Fibroblast of lung (primary cell): ENCODE results near the gene OR8B8. TPM values are rescaled to one million over a fixed set of nuclear protein-coding genes. Genes with fewer than 3 reads are reported as not detected.

Experiments used
- DNase-seq, 2 donors: peaks; one replicate each; pipeline versions ENCODE4 v3.0.0 to v3.0.0-alpha.2; 2010; ENCODE audit warnings: low read depth in 2 of 2
- H2AFZ ChIP-seq: 2 replicates; pipeline ENCODE4 v1.5.1; 2012; ENCODE audit warnings: low read length, control low read depth, inconsistent platforms
- H3K27ac ChIP-seq: 2 replicates; pipeline ENCODE4 v1.5.1; 2011; ENCODE audit warnings: low read length, control low read depth; ENCODE audit not compliant: insufficient read depth
- H3K27me3 ChIP-seq: 2 replicates; pipeline ENCODE4 v1.5.1; 2011; ENCODE audit warnings: mild to moderate bottlenecking, low read length; ENCODE audit not compliant: control insufficient read depth, insufficient read depth
- H3K36me3 ChIP-seq: 2 replicates; pipeline ENCODE4 v1.5.1; 2011; ENCODE audit warnings: low read length; ENCODE audit not compliant: control insufficient read depth, insufficient read depth
- H3K4me1 ChIP-seq: 2 replicates; pipeline ENCODE4 v1.5.1; 2011; ENCODE audit warnings: low read length; ENCODE audit not compliant: control insufficient read depth, insufficient read depth; ENCODE audit errors: extremely low read depth
- H3K4me2 ChIP-seq: 2 replicates; pipeline ENCODE4 v1.5.1; 2011; ENCODE audit warnings: low read length, control low read depth; ENCODE audit not compliant: insufficient read depth; ENCODE audit errors: extremely low read depth
- H3K4me3 ChIP-seq, 4 experiments: fragments of 200-600 bp in 1 of 4; sonication (generic) in 1 of 4; replicated peaks in 1 of 4; 2 replicates each; pipeline ENCODE4 v1.5.1; 2011 to 2016; ENCODE audit warnings: low read length in 4 of 4, low read depth in 3 of 4, mild to moderate bottlenecking in 3 of 4, control low read depth in 2 of 4, inconsistent platforms in 1 of 4, mixed read lengths in 1 of 4; ENCODE audit not compliant: insufficient read depth in 1 of 4; ENCODE audit errors: control extremely low read depth in 1 of 4
- H3K79me2 ChIP-seq: 2 replicates; pipeline ENCODE4 v1.5.1; 2012; ENCODE audit warnings: mild to moderate bottlenecking, low read length, inconsistent platforms; ENCODE audit not compliant: control insufficient read depth, insufficient read depth
- H3K9ac ChIP-seq: 2 replicates; pipeline ENCODE4 v1.5.1; 2011; ENCODE audit warnings: mild to moderate bottlenecking, low read length, control low read depth; ENCODE audit not compliant: insufficient read depth
- H3K9me3 ChIP-seq: 2 replicates; pipeline ENCODE4 v1.5.1; 2012; ENCODE audit warnings: low read depth, low read length; ENCODE audit not compliant: control insufficient read depth, insufficient read depth
- H4K20me1 ChIP-seq: 2 replicates; pipeline ENCODE4 v1.5.1; 2011; ENCODE audit warnings: low read length; ENCODE audit not compliant: control insufficient read depth, insufficient read depth; ENCODE audit errors: extremely low read depth
- CTCF ChIP-seq, 2 donors: IDR thresholded peaks in 1 of 2; conservative IDR thresholded peaks in 1 of 2; 1 replicate in 1 of 2; 2 replicates in 1 of 2; pipeline ENCODE4 v1.5.1; 2011 to 2012; ENCODE audit warnings: low read length in 2 of 2, control low read depth in 1 of 2, inconsistent platforms in 1 of 2, low read depth in 1 of 2, mild to moderate bottlenecking in 1 of 2
- EZH2 ChIP-seq: IDR thresholded peaks from 2 replicates; pipeline ENCODE4 v1.5.1; 2012; ENCODE audit warnings: low read length, control low read depth, mild to moderate bottlenecking; ENCODE audit errors: missing control alignments
- polyA plus RNA-seq, 2 donors: library from polyadenylated mRNA; depleted of rRNA in 1 of 2; stranded (reverse) in 1 of 2; unstranded in 1 of 2; fragments of >200 nt; gene quantifications; 2 replicates each; pipeline ENCODE4 v1.2.1, GENCODE V29; 2011 to 2012; ENCODE audit warnings: missing spikeins in 1 of 2
- total RNA-seq: library from RNA; depleted of rRNA; stranded (reverse); fragments of >200 nt; gene quantifications from 2 replicates; pipeline ENCODE4 v1.2.1, GENCODE V29; 2014

OR8B8 gene
- total and polyA plus RNA-seq, 2 donors (not counting 1 experiment from before 2014, with no cell fraction given), result not detected

- Histone ChIP-seq H3K27ac (no peak overlapping the region), H3K9ac (no peak overlapping the region), H3K36me3 (no peaks in the 10 kb centered on the region), H3K4me3 (no peak overlapping the region), H3K9me3 (no peaks in the 10 kb centered on the region), H3K4me1 (no peaks in the 10 kb centered on the region), H2AFZ (no peak overlapping the region), H4K20me1 (no peaks in the 10 kb centered on the region), H3K79me2 (no peaks in the 10 kb centered on the region), H3K27me3 (no peaks in the 10 kb centered on the region), H3K4me2 (no peak overlapping the region)
- TF ChIP-seq CTCF (conservative IDR thresholded peaks at IDR 0.05 in 1 of 2, IDR thresholded peaks at IDR 0.05 in 1 of 2; ENCODE audit: low read depth in 1 of 2, low read length in 2 of 2) (no peak), EZH2 (no peak)
- DNase-seq, result no peak
Measured at GRCh38 chr11:124473476-124473875, 28.0 kb upstream of the OR8B8 start.

GRCh38 chr11:124470561-124471227 is 25.2 kb upstream of the OR8B8 start:
- H3K4me1 ChIP-seq, result no peaks in the 10 kb centered on the region
- H3K27ac ChIP-seq, result no peak overlapping the region
- H3K27me3 ChIP-seq, result no peaks in the 10 kb centered on the region
- H3K4me2 ChIP-seq, result no peak overlapping the region
- H3K9me3 ChIP-seq, result no peaks in the 10 kb centered on the region
- no peak overlapping the region for H3K9ac ChIP-seq
- no peaks in the 10 kb centered on the region for H3K36me3 ChIP-seq
- no peak overlapping the region for H2AFZ ChIP-seq
- no peaks in the 10 kb centered on the region for H3K79me2 ChIP-seq
- DNase-seq, result no peak
- H4K20me1 ChIP-seq, result no peaks in the 10 kb centered on the region
- TF ChIP-seq EZH2 (no peak), CTCF (conservative IDR thresholded peaks at IDR 0.05 in 1 of 2, IDR thresholded peaks at IDR 0.05 in 1 of 2; ENCODE audit: low read depth in 1 of 2, low read length in 2 of 2) (no peak)
- no peak overlapping the region for H3K4me3 ChIP-seq

- peak; percentile 0 to 60 for DNase-seq
- Histone ChIP-seq H3K36me3 (no peaks in the 10 kb centered on the region), H3K27ac (no peak overlapping the region), H4K20me1 (no peaks in the 10 kb centered on the region), H2AFZ (no peak overlapping the region), H3K4me2 (no peak overlapping the region), H3K4me3 (no peak overlapping the region), H3K9me3 (no peaks in the 10 kb centered on the region), H3K79me2 (no peaks in the 10 kb centered on the region), H3K4me1 (no peaks in the 10 kb centered on the region), H3K27me3 (no peaks in the 10 kb centered on the region), H3K9ac (no peak overlapping the region)
- no peak for TF ChIP-seq EZH2
- no peak for TF ChIP-seq CTCF (conservative IDR thresholded peaks at IDR 0.05 in 1 of 2, IDR thresholded peaks at IDR 0.05 in 1 of 2; ENCODE audit: low read depth in 1 of 2, low read length in 2 of 2)
Measured at GRCh38 chr11:124467381-124467927, 22.0 kb upstream of the OR8B8 start.
